ENCODE measurements around the gene NRCAM. TPM values are rescaled to one million over a fixed set of nuclear protein-coding genes. Genes with fewer than 3 reads are reported as not detected.

The NRCAM gene
- total and polyA plus RNA-seq, 4 donors: 0.17 to 3.2 (median 0.64) TPM

GRCh38 chr7:108196004-108196403 lies 260.2 kb downstream of the NRCAM start:
- Histone ChIP-seq H3K9me3 (ENCODE audit: control insufficient read depth in 4 of 4, low read length in 3 of 4) (no peaks in the 10 kb centered on the region), H3K9ac (ENCODE audit: low read depth in 1 of 2, low read length in 2 of 2) (no peak overlapping the region), H3K36me3 (ENCODE audit: control insufficient read depth in 4 of 4, insufficient read depth in 3 of 4, low read depth in 1 of 4, low read length in 3 of 4) (no peaks in the 10 kb centered on the region), H3K4me1 (ENCODE audit: control insufficient read depth in 4 of 4, insufficient read depth in 4 of 4, low read length in 3 of 4) (no peaks in the 10 kb centered on the region), H3K27ac (ENCODE audit: low read depth in 1 of 2, low read length in 2 of 2) (no peak overlapping the region), H3K27me3 (ENCODE audit: control insufficient read depth in 4 of 4, insufficient read depth in 4 of 4, low read length in 3 of 4) (no peaks in the 10 kb centered on the region), H3K4me3 (ENCODE audit: low read depth in 1 of 3, low read length in 3 of 3) (no peak overlapping the region)
- TF ChIP-seq RXRA (IDR thresholded peaks at IDR 0.05) (no peak), TAF1 (conservative IDR thresholded peaks at IDR 0.05) (no peak), EGR1 (IDR thresholded peaks at IDR 0.05; ENCODE audit: low read depth in 2 of 2) (no peak), JUND (IDR thresholded peaks at IDR 0.05) (no peak), HNF4G (IDR thresholded peaks at IDR 0.05) (no peak), YY1 (IDR thresholded peaks at IDR 0.05) (no peak), FOXA1 (IDR thresholded peaks at IDR 0.05) (no peak), REST (IDR thresholded peaks at IDR 0.05) (no peak), ATF3 (IDR thresholded peaks at IDR 0.05) (no peak), MAX (IDR thresholded peaks at IDR 0.05) (no peak), RAD21 (IDR thresholded peaks at IDR 0.05) (no peak), CTCF (IDR thresholded peaks at IDR 0.05; ENCODE audit: low read depth, low read length, missing input control) (no peak), HNF4A (conservative IDR thresholded peaks at IDR 0.05) (no peak)
- 76% methylated on average over 1 of the region's 1 CpG for WGBS
- DNase-seq (ENCODE audit: low spot score): no peak

GRCh38 chr7:108193594-108194498 lies 262.4 kb downstream of the NRCAM start:
- no peaks in the 10 kb centered on the region for H3K36me3 ChIP-seq (ENCODE audit: control insufficient read depth in 4 of 4, insufficient read depth in 3 of 4, low read depth in 1 of 4, low read length in 3 of 4)
- TF ChIP-seq RAD21 (IDR thresholded peaks at IDR 0.05) (no peak), JUND (IDR thresholded peaks at IDR 0.05) (no peak), FOXA2 (IDR thresholded peaks at IDR 0.05) (no peak), YY1 (IDR thresholded peaks at IDR 0.05) (no peak), FOXA1 (IDR thresholded peaks at IDR 0.05) (no peak), GABPA (IDR thresholded peaks at IDR 0.05 in 1 of 2, conservative IDR thresholded peaks at IDR 0.05 in 1 of 2) (no peak), HNF4G (IDR thresholded peaks at IDR 0.05) (no peak), TAF1 (conservative IDR thresholded peaks at IDR 0.05) (no peak), NR2F2 (IDR thresholded peaks at IDR 0.05) (no peak), RXRA (IDR thresholded peaks at IDR 0.05) (no peak), ATF3 (IDR thresholded peaks at IDR 0.05) (no peak), ZBTB33 (IDR thresholded peaks at IDR 0.05) (no peak), SP1 (IDR thresholded peaks at IDR 0.05) (no peak), MAX (IDR thresholded peaks at IDR 0.05) (no peak), HNF4A (conservative IDR thresholded peaks at IDR 0.05) (no peak), CTCF (IDR thresholded peaks at IDR 0.05; ENCODE audit: low read depth, low read length, missing input control) (no peak), EGR1 (IDR thresholded peaks at IDR 0.05; ENCODE audit: low read depth in 2 of 2) (no peak)
- 70% methylated on average over 9 of the region's 9 CpGs for WGBS
- no peaks in the 10 kb centered on the region for H3K9me3 ChIP-seq (ENCODE audit: control insufficient read depth in 4 of 4, low read length in 3 of 4)
- no peak overlapping the region for H3K9ac ChIP-seq (ENCODE audit: low read depth in 1 of 2, low read length in 2 of 2)
- no peak overlapping the region for H3K4me3 ChIP-seq (ENCODE audit: low read depth in 1 of 3, low read length in 3 of 3)
- no peak overlapping the region for H3K27ac ChIP-seq (ENCODE audit: low read depth in 1 of 2, low read length in 2 of 2)
- no peaks in the 10 kb centered on the region for H3K27me3 ChIP-seq (ENCODE audit: control insufficient read depth in 4 of 4, insufficient read depth in 4 of 4, low read length in 3 of 4)
- DNase-seq (ENCODE audit: low spot score): no peak
- no peaks in the 10 kb centered on the region for H3K4me1 ChIP-seq (ENCODE audit: control insufficient read depth in 4 of 4, insufficient read depth in 4 of 4, low read length in 3 of 4)

Data from liver (tissue), 9 donors.